CD4-positive, alpha-beta T cell treated with Interleukin-17A for 1 hour (primary cell): Measurements from ENCODE around the gene BRSK2.
"Not testable (repeated sequence)": the region's sequence is repeated elsewhere in the genome, so short reads cannot be mapped to it uniquely, and the experiment has no call there.

Experiments used
- DNase-seq: peaks from one replicate; pipeline ENCODE4 v3.0.0-alpha.2; 2020

The BRSK2 gene

DNA sequence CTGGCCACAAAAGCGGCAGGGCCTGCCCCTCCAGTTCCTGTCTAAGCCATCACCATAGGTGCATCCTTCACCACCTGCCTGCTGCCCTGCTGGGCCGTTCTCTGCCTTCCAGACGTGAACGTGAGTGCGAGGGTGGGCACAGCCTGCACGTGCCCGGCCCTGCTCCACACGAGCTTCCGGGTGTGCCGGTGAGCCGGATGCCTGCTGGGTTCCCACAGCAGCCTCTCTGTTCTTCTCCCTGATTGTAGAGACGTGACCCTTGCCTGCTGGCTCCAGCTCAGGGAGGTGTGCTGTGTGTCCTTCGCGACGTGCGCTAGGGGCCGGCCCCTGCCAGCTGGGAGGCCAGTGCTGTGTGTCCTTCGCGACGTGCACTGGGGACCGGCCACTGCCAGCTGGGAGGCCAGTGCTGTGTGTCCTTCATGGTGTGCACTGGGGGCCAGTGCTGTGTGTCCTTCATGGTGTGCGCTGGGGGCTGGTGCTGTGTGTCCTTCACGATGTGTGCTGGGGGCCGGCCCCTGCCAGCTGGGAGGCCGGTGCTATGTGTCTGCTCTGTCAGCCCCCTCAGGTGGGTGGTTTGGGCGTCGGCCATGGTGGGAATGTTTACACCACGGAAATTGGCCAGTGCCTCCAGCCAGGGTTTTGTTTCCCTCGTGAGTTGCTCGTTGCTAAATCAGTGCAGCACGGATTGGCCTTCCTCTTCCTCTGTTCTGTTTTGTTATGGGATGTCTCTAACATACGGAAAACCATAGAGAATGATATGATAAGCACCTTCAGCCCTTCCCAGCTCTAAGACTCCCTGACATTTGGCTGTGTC lies 35.4 kb upstream of the BRSK2 start:
- no peak for DNase-seq

DNA sequence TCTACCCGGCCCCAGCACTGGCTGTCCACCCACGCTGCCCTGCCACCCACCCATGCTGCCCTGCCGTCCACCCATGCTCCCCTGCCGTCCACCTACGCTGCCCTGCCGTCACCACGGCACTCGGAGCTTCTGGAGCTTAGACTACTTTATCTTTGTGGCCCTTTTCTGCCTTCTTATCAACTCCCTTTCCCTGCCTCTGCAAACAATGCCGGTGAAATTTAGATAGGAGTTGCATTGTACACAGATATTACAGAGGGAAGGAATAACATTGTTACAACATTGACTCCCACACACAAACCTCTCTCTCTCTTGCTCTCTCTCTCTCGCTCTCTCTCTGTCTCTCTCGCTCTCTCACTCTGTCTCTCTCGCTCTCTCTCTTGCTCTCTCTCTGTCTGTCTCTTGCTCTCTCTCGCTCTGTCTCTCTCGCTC lies 33.7 kb upstream of the BRSK2 start:
- no peak for DNase-seq

DNA sequence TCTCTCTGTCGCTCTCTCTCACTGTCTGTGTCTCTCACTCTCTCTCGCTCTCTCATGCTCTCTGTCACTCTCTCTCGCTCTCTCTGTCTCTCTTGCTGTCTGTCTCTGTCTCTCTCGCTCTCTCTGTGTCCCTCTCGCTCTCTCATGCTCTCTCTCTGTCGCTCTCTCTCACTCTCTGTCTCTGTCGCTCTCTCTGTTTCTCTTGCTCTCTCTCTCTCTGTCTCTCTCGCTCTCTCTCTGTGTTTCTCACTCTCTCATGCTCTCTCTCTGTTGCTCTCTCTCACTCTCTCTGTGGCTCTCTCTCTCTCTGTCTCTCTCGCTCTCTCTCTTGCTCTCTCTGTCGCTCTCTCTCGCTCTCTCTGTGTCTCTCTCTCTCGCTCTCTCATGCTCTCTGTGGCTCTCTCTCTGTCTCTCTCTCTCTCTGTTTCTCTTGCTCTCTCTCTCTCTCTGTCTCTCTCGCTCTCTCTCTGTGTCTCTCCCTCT lies 33.2 kb upstream of the BRSK2 start:
- no peak for DNase-seq

GRCh38 chr11:1358286-1358685 lies 31.4 kb upstream of the BRSK2 start:
- no peak for DNase-seq

DNA sequence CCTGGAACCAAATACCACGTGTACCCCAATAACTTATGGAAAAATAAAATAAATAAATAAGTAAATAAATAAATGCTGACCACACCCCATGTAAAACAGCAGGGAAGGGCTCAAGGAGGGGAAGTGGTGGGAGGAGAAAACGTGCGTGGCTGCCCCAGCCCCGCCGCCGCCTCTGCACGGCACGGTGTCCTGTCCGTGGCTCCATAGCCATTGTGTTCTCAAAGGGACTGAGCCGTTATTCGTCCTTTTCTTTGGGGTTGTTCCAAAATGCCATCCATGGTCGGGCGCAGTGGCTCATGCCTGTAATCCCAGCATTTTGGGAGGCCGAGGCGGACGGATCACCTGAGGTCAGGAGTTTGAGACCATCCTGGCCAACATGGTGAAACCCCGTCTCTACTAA lies 30.8 kb upstream of the BRSK2 start:
- DNase-seq, result not testable (repeated sequence)

DNA sequence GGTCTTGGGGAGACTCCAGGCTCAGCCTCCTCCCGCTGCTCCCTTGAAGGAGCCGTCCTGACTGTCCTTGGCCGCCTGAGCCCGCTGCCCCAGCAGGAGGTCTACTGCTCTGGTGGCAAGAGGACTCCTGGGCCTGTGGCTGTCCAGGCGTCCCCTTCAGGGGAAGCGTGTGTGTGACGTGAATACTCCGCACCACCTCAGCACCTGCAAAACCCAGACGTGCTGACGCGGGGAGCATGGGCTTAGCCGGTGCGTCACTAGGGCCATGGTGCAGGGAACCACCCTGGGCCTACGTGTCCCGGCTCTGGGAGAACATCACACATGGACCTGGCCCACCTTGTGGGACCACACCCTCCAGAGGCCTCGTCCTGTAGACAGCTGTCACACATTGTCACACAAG lies 30.2 kb upstream of the BRSK2 start:
- DNase-seq, result no peak

GRCh38 chr11:1360181-1360834 lies 29.4 kb upstream of the BRSK2 start:
- DNase-seq, result no peak

- no peak for DNase-seq
These were observed 28.8 kb upstream of the BRSK2 start for GRCh38 chr11:1360835-1361357.

GRCh38 chr11:1361882-1362281 lies 27.9 kb upstream of the BRSK2 start:
- DNase-seq, result no peak

GRCh38 chr11:1367721-1368120 lies 22.0 kb upstream of the BRSK2 start:
- DNase-seq, result no peak

GRCh38 chr11:1368216-1368615 lies 21.5 kb upstream of the BRSK2 start:
- no peak for DNase-seq

- no peak for DNase-seq
These were observed 20.8 kb upstream of the BRSK2 start for GRCh38 chr11:1368966-1369365.

DNA sequence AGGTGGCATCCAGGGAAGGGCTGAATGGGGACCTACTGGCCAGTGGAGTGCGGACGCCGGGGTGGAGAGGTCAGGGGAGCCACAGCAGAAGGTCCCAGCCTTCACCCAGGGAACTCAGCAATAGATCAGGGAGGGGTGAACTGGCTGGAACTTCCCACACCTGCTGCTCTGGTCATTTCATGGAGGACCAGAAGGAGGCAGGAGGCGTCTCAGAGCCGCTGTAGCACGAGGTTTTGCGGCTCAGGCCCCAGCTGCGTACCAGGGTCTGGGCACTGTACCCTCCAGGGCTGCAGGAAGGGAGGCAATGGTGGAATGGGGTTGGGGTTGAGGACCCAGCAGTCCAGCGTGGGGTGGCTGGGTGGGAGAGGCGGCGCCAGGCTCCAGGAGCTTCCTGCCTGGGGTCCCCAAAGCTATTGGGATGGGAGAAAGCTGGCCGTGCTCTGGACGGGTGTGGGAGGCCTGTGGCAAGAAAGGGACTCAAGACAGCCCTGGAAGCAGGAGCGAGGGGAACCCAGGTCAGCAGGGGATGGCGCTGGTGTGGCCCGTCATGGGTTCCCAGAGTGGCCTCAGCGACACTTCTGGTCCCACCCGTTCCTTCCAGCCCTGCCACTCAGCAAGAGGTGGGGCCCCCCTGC lies 20.2 kb upstream of the BRSK2 start:
- DNase-seq, result no peak

- DNase-seq, result no peak
These were observed 19.3 kb upstream of the BRSK2 start for GRCh38 chr11:1370186-1371025.

DNA sequence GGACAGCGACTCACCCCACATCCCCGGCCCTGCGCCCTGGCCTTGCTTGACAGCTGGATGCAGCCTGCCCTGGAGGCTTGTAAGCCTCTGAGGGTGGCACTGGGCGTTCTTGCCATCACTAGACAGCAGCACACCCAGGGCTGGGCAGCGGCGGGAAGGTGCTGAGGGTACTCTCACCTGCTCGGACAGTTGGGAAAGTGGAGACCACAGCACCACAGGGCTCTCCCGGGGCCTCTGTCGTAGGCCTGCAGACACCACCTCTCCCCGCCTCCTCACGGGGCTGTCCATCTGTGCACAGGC lies 18.8 kb upstream of the BRSK2 start:
- DNase-seq, result no peak

GRCh38 chr11:1371377-1371776 lies 18.4 kb upstream of the BRSK2 start:
- no peak for DNase-seq

DNA sequence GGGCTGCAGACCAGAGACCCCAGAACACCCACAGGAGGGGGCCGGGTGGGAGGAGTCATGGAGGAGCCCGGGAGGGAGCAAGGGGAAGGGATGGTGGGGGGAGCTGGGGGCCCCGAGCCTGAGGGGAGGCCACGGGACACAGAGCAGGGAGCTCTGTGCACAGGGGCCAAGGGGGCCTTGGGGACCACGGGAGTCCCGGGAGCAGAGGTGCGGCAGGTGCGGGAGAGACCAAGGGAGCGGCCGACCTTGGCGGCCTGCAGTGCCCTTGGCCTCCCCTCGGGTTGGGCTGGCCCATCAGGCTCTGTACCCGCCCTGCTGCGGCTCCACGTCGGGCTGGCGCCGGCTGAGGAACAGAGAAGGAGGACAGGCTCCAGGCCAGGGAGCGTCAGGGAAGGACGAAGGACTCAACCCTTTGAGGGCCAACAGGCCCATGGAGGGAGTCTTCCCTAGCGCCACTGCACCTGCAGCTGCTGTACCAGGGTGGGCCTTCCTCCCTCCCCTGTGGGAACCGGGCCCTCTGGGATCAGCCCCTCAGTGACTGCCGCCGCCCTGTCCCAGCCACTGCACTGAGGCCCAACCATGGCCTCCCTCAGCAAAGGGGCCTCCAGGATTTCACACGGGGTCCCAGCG lies 17.8 kb upstream of the BRSK2 start:
- DNase-seq, result no peak

DNA sequence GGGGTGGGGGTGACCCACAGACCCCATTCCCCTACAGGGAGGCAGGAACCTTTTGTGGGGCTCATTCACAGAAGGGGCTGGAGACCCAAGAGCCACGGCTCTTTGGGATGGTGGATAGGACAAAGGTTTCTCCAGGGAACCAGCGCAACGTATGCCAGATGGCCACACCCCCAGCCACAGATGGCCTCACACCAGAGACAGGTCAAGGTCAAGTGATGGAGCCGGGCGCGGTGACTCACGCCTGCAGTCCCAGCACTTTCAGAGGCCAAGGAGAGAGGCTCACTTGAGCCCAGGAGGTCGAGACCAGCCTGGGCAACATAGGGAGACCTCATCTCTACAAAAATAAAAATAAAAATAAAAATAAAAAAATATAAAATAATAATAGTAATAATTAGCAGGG lies 17.1 kb upstream of the BRSK2 start:
- DNase-seq, result no peak

- no peak for DNase-seq
These were observed 16.1 kb upstream of the BRSK2 start for GRCh38 chr11:1373536-1374214.

GRCh38 chr11:1375161-1375954 lies 14.4 kb upstream of the BRSK2 start:
- DNase-seq, result no peak

- no peak for DNase-seq
These were observed 13.8 kb upstream of the BRSK2 start for GRCh38 chr11:1375955-1376258.
